Peyer's patch (tissue), 4 donors: ENCODE data around the gene USP8. TPM values are rescaled to one million over a fixed set of nuclear protein-coding genes. Genes with fewer than 3 reads are reported as not detected.
"Not testable (repeated sequence)": the region's sequence is repeated elsewhere in the genome, so short reads cannot be mapped to it uniquely, and the experiment has no call there.

Source experiments
- DNase-seq, 3 donors: peaks; one replicate each; pipeline ENCODE4 v3.0.0-alpha.2; 2017 to 2019
- H3K27ac ChIP-seq, 4 donors: fragments of 200-600 bp; sonication (generic); one replicate each; pipeline ENCODE4 v1.5.1; 2016 to 2019
- H3K27me3 ChIP-seq, 2 donors: fragments of 200-600 bp; sonication (generic); one replicate each; pipeline ENCODE4 v1.5.1; 2019
- H3K36me3 ChIP-seq, 3 donors: fragments of 200-600 bp; sonication (generic); one replicate each; pipeline ENCODE4 v1.5.1; 2016 to 2019
- H3K4me1 ChIP-seq, 4 donors: fragments of 200-600 bp; sonication (generic); one replicate each; pipeline ENCODE4 v1.5.1; 2016 to 2019
- H3K4me3 ChIP-seq, 4 donors: fragments of 200-600 bp; sonication (generic); 1 replicate in 3 of 4; 2 replicates in 1 of 4; pipeline ENCODE4 v1.5.1; 2016 to 2019; ENCODE audit warnings: mild to moderate bottlenecking in 1 of 4
- H3K9me3 ChIP-seq, 4 donors: fragments of 200-600 bp; sonication (generic); one replicate each; pipeline ENCODE4 v1.5.1; 2016 to 2019; ENCODE audit warnings: mild to moderate bottlenecking in 1 of 4
- CTCF ChIP-seq, 6 experiments: fragments of 450-650 bp in 4 of 6; fragments of 200-600 bp in 2 of 6; sonication (generic) in 1 of 6; IDR thresholded peaks; one replicate each; pipeline ENCODE4 v1.5.1; 2017 to 2019; ENCODE audit warnings: antibody characterized with exemption in 6 of 6, mild to moderate bottlenecking in 3 of 6, moderate library complexity in 1 of 6
- POLR2A ChIP-seq, 2 donors: fragments of 450-650 bp; IDR thresholded peaks; one replicate each; pipeline ENCODE4 v1.5.1; 2017; ENCODE audit warnings: antibody characterized with exemption in 2 of 2, mild to moderate bottlenecking in 2 of 2, moderate library complexity in 2 of 2
- total RNA-seq, 4 donors: library from RNA; depleted of rRNA; stranded (reverse); fragments of >200 nt; gene quantifications; one replicate each; pipeline ENCODE4 v1.1.0, GENCODE V29; 2016

Gene USP8
- total RNA-seq, 4 donors from 2014 or later, result 49.9 to 130 (median 57.1) TPM

DNA sequence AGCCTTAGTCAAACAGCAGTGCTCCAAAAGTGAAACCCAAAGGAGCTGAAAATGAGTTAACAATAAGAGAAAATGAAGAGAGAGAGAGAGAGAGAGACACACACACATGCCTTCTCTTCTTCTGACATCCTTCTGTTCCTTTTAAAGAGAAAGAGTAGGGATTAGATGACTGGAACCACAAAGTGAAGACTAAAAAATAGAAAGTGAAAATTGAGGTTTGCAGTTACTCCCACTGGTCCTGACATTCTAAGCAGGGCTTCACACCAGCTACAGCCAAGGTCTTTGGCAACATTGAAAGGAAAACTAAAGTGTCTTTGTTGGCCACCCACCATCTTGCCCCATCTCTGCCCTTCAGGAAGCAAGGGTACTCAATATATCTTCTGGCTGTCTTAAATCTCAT, 63.1 kb downstream of the USP8 start:
- Histone ChIP-seq H3K36me3 (peaks cover 0 to 82% (median 0%) of the 10 kb centered on the region in 3 donors), H3K9me3 (no peaks in the 10 kb centered on the region), H3K4me1 (no peaks in the 10 kb centered on the region), H3K27ac (no peak overlapping the region), H3K4me3 (no peak overlapping the region), H3K27me3 (no peaks in the 10 kb centered on the region)
- no peak for TF ChIP-seq CTCF (IDR thresholded peaks at IDR 0.05)
- DNase-seq, result no peak

DNA sequence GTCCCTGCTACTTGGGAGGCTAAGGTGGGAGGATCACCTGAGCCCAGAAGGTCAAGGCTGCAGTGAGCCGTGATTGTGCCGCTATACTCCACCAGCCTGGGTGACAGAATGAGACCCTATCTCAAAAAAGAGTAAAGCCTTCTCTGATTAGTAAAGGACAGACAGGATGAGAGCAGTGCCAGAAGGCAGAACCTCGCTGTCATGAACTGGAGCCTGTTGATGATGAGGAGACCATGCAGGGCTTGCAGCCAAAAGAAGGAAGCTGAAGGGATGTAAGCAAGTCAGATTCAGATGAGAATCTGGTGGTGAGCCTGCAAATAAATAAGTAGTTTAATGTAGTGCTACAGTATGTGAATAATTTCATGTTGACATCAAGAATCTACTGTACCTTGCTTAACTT, 69.4 kb downstream of the USP8 start:
- peaks cover 0 to 87% (median 0%) of the 10 kb centered on the region in 3 donors for H3K36me3 ChIP-seq
- DNase-seq, result no peak

DNA sequence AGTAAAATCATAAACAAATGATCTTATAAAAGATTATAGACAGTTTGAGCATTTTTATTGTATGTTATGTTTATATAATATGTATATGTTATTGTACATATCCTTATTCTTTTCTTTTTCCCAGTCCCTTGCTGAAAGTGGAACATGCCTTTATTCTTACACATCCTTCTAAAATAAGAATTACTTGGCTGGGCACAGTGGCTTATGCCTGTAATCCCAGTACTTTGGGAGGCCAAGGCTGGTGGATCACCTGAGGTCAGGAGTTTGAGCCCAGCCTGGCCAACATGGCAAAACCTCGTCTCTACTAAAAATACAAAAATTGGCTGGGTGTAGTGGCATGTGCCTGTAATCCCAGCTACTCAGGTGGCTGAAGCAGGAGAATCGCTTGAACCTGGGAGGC, 70.3 kb downstream of the USP8 start:
- H3K4me3 ChIP-seq, H3K4me1 ChIP-seq, H3K9me3 ChIP-seq, DNase-seq, H3K27me3 ChIP-seq, H3K27ac ChIP-seq: not testable (repeated sequence)
- H3K36me3 ChIP-seq, result peaks cover 0 to 96% (median 0%) of the 10 kb centered on the region in 3 donors

More for the DNA sequence above, 69.4 kb downstream of the USP8 start:
- no peaks in the 10 kb centered on the region for H3K27me3 ChIP-seq
- H3K27ac ChIP-seq, result no peak overlapping the region
- no peak overlapping the region for H3K4me3 ChIP-seq
- TF ChIP-seq CTCF (IDR thresholded peaks at IDR 0.05) (no peak), POLR2A (IDR thresholded peaks at IDR 0.05) (no peak)
- no peaks in the 10 kb centered on the region for H3K9me3 ChIP-seq
- no peaks in the 10 kb centered on the region for H3K4me1 ChIP-seq

DNA sequence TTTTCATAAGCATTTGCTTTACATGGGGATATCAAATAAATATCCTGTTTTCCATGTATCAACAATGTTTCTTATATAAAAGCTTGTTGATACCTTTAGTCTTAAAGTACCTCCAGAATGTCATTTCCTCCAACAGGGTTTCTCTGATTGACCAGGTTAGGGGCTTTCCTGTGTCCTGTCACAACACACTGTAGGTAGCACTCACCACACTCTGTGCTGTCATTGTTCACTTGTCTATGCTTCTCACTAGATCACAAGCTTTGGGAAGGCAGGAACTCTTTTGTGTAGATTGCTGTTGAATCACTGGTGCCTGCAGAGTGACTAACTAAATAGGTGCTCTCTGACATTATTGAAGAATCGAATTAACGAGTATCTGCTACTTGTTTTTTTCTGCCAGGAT, 72.5 kb downstream of the USP8 start:
- H3K36me3 ChIP-seq, result peaks cover 0 to 95% (median 0%) of the 10 kb centered on the region in 3 donors
- H3K27me3 ChIP-seq, result no peaks in the 10 kb centered on the region
- no peaks in the 10 kb centered on the region for H3K4me1 ChIP-seq
- H3K9me3 ChIP-seq, result no peaks in the 10 kb centered on the region
- TF ChIP-seq CTCF (IDR thresholded peaks at IDR 0.05) (no peak), POLR2A (IDR thresholded peaks at IDR 0.05) (no peak)
- H3K27ac ChIP-seq, result no peak overlapping the region
- H3K4me3 ChIP-seq, result no peak overlapping the region
- no peak for DNase-seq

GRCh38 chr15:50500352-50500751, 76.1 kb downstream of the USP8 start:
- no peak for DNase-seq

GRCh38 chr15:50501815-50502214, 77.6 kb downstream of the USP8 start:
- Histone ChIP-seq H3K36me3 (peaks cover 0 to 63% (median 0%) of the 10 kb centered on the region in 3 donors), H3K9me3 (no peaks in the 10 kb centered on the region), H3K4me1 (no peaks in the 10 kb centered on the region), H3K27ac (no peak overlapping the region), H3K27me3 (no peaks in the 10 kb centered on the region), H3K4me3 (no peak overlapping the region)
- TF ChIP-seq POLR2A (IDR thresholded peaks at IDR 0.05) (no peak), CTCF (IDR thresholded peaks at IDR 0.05) (no peak)
- DNase-seq, result no peak

More at GRCh38 chr15:50500352-50500751, 76.1 kb downstream of the USP8 start:
- Histone ChIP-seq H3K36me3 (peaks cover 0 to 77% (median 0%) of the 10 kb centered on the region in 3 donors), H3K27ac (no peak overlapping the region), H3K4me3 (no peak overlapping the region), H3K9me3 (no peaks in the 10 kb centered on the region), H3K4me1 (no peaks in the 10 kb centered on the region), H3K27me3 (no peaks in the 10 kb centered on the region)
- TF ChIP-seq POLR2A (IDR thresholded peaks at IDR 0.05), result no peak
- no peak for TF ChIP-seq CTCF (IDR thresholded peaks at IDR 0.05)
